HepG2 (cell line): ENCODE data around the gene CNKSR3. TPM values are rescaled to one million over a fixed set of nuclear protein-coding genes. Genes with fewer than 3 reads are reported as not detected.
A peak's percentile ranks its signal among the peaks of the same experiment; 100 is the strongest.

Experiments used
- BCL6 ChIP-seq: IDR thresholded peaks from 2 replicates; pipeline ENCODE4 v1.6.1; 2016; ENCODE audit warnings: missing genetic modification reagents, missing compliant biosample characterization
- DMAP1 ChIP-seq: IDR thresholded peaks from 2 replicates; pipeline ENCODE4 v1.6.1; 2016
- FOSL2 ChIP-seq: sonication (generic); formaldehyde crosslinking; IDR thresholded peaks from 2 replicates; pipeline ENCODE4 v1.4.0; 2020; ENCODE audit warnings: missing genetic modification reagents
- SIX4 ChIP-seq: sonication (generic); formaldehyde crosslinking; IDR thresholded peaks from 2 replicates; pipeline ENCODE4 v1.4.0; 2020; ENCODE audit warnings: missing genetic modification reagents
- SP140L ChIP-seq: sonication (generic); formaldehyde crosslinking; IDR thresholded peaks from 2 replicates; pipeline ENCODE4 v1.4.0; 2020; ENCODE audit warnings: missing genetic modification reagents, borderline replicate concordance
- ZFX ChIP-seq: sonication (generic); formaldehyde crosslinking; IDR thresholded peaks from 2 replicates; pipeline ENCODE4 v1.4.0; 2020; ENCODE audit warnings: mild to moderate bottlenecking, low read depth, missing genetic modification reagents, moderate library complexity
- ZMAT3 ChIP-seq: sonication (generic); formaldehyde crosslinking; conservative IDR thresholded peaks from 2 replicates; pipeline ENCODE4 v1.7.0; 2021; ENCODE audit warnings: missing genetic modification reagents
- ZNF10 ChIP-seq: sonication (generic); formaldehyde crosslinking; IDR thresholded peaks from 2 replicates; pipeline ENCODE4 v1.4.0; 2020; ENCODE audit warnings: mild to moderate bottlenecking, low read depth, missing genetic modification reagents, borderline replicate concordance
- ZNF317 ChIP-seq: sonication (generic); formaldehyde crosslinking; IDR thresholded peaks from 2 replicates; pipeline ENCODE4 v1.5.0; 2020; ENCODE audit warnings: mild to moderate bottlenecking, missing genetic modification reagents
- ZNF549 ChIP-seq: sonication (generic); formaldehyde crosslinking; IDR thresholded peaks from 2 replicates; pipeline ENCODE4 v1.5.0; 2020; ENCODE audit warnings: missing genetic modification reagents
- ZNF615 ChIP-seq: sonication (generic); formaldehyde crosslinking; IDR thresholded peaks from 2 replicates; pipeline ENCODE4 v1.5.0; 2020; ENCODE audit warnings: mild to moderate bottlenecking, missing genetic modification reagents, borderline replicate concordance
- ZNF792 ChIP-seq: IDR thresholded peaks from 2 replicates; pipeline ENCODE4 v1.6.1; 2016
- ZSCAN9 ChIP-seq: IDR thresholded peaks from 2 replicates; pipeline ENCODE4 v1.6.1; 2016; ENCODE audit warnings: borderline replicate concordance
- polyA plus RNA-seq, 8 experiments: library from polyadenylated mRNA; depleted of rRNA in 3 of 8; stranded (reverse) in 7 of 8; unstranded in 1 of 8; fragments of >200 nt; fragmentation: Illumina TruSeq in 4 of 8; extraction: Trizol in 4 of 8; gene quantifications; 2 replicates each; pipeline versions ENCODE4 v1.2.1 to v1.2.3, GENCODE V29; 2011 to 2016; ENCODE audit warnings: low read depth in 4 of 8, missing spikeins in 1 of 8, mixed read lengths in 1 of 8; ENCODE audit not compliant: insufficient read depth in 1 of 8
- total RNA-seq, 5 experiments: library from RNA; depleted of rRNA; stranded (reverse); fragments of >200 nt; fragmentation: Illumina TruSeq; extraction: Trizol; gene quantifications; 2 replicates each; pipeline ENCODE4 v1.2.3, GENCODE V29; 2016; ENCODE audit warnings: low read depth in 1 of 5
- TF ChIP-seq, protein P1 (sequence below): sonication (generic); formaldehyde crosslinking; IDR thresholded peaks from 2 replicates; pipeline ENCODE4 v1.4.0; 2020; ENCODE audit warnings: mild to moderate bottlenecking, missing genetic modification reagents, borderline replicate concordance
- TF ChIP-seq, protein P2 (sequence below): sonication (generic); formaldehyde crosslinking; IDR thresholded peaks from 2 replicates; pipeline ENCODE4 v1.4.0; 2020; ENCODE audit warnings: missing genetic modification reagents
- TF ChIP-seq, protein P3 (sequence below): sonication (generic); formaldehyde crosslinking; conservative IDR thresholded peaks from 2 replicates; pipeline ENCODE4 v1.4.0; 2020; ENCODE audit warnings: missing genetic modification reagents
- TF ChIP-seq, protein P4 (sequence below): IDR thresholded peaks from 2 replicates; pipeline ENCODE4 v1.6.1; 2016; ENCODE audit warnings: low read depth, missing genetic modification reagents, missing compliant biosample characterization

The CNKSR3 gene
- total and polyA plus RNA-seq, 2 of the 13 experiments (the other 11 are each of a cell fraction or from before 2014, with no cell fraction given) = 9.2 to 38.6 TPM

DNA sequence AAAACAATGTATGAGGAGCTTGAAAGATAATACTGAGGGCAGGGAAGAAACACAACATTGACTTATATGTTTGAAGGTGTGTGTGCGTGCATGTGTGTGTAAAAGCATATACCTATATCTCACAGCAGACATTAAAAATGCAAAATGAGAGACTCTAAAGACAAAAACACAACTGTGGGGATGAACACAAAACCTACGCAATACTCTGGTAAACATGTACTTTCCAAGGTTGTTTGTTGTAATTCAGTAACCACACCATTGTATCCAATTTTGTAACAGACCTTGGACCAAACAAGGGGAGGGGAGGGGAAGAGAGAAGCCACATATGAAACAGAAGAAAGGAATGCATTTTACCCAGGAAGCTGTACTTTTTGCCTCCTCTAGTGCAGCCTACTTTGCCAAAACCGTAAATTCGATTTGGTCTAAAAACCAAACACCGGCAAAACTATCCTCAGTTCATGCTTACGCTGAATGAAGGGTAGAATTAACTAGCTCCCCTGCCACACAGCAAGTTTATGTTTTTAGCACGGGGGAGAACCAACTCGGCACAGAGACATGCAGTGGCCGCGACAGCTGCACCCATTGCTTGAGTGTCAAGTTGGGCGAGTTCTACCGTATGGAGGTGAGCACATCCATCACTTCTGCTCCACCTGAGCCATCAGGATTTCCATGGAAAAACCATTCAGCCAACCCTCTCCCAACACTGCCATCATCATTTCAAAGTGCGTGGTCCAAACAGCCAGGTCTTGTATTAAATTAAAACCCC lies 50.0 kb downstream of the CNKSR3 start (continued):
- TF ChIP-seq, protein P1, sequence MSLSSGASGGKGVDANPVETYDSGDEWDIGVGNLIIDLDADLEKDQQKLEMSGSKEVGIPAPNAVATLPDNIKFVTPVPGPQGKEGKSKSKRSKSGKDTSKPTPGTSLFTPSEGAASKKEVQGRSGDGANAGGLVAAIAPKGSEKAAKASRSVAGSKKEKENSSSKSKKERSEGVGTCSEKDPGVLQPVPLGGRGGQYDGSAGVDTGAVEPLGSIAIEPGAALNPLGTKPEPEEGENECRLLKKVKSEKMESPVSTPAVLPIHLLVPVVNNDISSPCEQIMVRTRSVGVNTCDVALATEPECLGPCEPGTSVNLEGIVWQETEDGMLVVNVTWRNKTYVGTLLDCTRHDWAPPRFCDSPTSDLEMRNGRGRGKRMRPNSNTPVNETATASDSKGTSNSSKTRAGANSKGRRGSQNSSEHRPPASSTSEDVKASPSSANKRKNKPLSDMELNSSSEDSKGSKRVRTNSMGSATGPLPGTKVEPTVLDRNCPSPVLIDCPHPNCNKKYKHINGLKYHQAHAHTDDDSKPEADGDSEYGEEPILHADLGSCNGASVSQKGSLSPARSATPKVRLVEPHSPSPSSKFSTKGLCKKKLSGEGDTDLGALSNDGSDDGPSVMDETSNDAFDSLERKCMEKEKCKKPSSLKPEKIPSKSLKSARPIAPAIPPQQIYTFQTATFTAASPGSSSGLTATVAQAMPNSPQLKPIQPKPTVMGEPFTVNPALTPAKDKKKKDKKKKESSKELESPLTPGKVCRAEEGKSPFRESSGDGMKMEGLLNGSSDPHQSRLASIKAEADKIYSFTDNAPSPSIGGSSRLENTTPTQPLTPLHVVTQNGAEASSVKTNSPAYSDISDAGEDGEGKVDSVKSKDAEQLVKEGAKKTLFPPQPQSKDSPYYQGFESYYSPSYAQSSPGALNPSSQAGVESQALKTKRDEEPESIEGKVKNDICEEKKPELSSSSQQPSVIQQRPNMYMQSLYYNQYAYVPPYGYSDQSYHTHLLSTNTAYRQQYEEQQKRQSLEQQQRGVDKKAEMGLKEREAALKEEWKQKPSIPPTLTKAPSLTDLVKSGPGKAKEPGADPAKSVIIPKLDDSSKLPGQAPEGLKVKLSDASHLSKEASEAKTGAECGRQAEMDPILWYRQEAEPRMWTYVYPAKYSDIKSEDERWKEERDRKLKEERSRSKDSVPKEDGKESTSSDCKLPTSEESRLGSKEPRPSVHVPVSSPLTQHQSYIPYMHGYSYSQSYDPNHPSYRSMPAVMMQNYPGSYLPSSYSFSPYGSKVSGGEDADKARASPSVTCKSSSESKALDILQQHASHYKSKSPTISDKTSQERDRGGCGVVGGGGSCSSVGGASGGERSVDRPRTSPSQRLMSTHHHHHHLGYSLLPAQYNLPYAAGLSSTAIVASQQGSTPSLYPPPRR = peak; percentile 74; the same call in 1 of the 2 replicates
- TF ChIP-seq ZMAT3 (CRISPR knock-in tag) (no peak), ZNF792 (CRISPR knock-in tag) (no peak), BCL6 (CRISPR knock-in tag) (peak; percentile 95), ZNF549 (no peak), ZNF10 (CRISPR knock-in tag) (no peak), ZNF317 (peak; percentile 80), ZNF615 (CRISPR knock-in tag) (no peak), ZSCAN9 (no peak), SP140L (CRISPR knock-in tag) (peak; percentile 29; the same call in 1 of the 2 replicates), SIX4 (CRISPR knock-in tag) (0 out of 2 replicates have a peak, but pooled peaks have one; percentile 47), FOSL2 (CRISPR knock-in tag) (peak; percentile 93), DMAP1 (CRISPR knock-in tag) (peak; percentile 43; the same call in 1 of the 2 replicates), ZFX (CRISPR knock-in tag) (no peak)
- TF ChIP-seq, protein P2, sequence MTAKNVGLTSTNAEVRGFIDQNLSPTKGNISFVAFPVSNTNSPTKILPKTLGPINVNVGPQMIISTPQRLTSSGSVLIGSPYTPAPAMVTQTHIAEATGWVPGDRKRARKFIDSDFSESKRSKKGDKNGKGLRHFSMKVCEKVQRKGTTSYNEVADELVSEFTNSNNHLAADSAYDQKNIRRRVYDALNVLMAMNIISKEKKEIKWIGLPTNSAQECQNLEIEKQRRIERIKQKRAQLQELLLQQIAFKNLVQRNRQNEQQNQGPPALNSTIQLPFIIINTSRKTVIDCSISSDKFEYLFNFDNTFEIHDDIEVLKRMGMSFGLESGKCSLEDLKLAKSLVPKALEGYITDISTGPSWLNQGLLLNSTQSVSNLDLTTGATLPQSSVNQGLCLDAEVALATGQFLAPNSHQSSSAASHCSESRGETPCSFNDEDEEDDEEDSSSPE (CRISPR knock-in tag) = 0 out of 2 replicates have a peak, but pooled peaks have one; percentile 25
- TF ChIP-seq, protein P3, sequence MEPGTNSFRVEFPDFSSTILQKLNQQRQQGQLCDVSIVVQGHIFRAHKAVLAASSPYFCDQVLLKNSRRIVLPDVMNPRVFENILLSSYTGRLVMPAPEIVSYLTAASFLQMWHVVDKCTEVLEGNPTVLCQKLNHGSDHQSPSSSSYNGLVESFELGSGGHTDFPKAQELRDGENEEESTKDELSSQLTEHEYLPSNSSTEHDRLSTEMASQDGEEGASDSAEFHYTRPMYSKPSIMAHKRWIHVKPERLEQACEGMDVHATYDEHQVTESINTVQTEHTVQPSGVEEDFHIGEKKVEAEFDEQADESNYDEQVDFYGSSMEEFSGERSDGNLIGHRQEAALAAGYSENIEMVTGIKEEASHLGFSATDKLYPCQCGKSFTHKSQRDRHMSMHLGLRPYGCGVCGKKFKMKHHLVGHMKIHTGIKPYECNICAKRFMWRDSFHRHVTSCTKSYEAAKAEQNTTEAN (CRISPR knock-in tag) = 0 out of 2 replicates have a peak, but pooled peaks have one; percentile 42
- TF ChIP-seq, protein P4, sequence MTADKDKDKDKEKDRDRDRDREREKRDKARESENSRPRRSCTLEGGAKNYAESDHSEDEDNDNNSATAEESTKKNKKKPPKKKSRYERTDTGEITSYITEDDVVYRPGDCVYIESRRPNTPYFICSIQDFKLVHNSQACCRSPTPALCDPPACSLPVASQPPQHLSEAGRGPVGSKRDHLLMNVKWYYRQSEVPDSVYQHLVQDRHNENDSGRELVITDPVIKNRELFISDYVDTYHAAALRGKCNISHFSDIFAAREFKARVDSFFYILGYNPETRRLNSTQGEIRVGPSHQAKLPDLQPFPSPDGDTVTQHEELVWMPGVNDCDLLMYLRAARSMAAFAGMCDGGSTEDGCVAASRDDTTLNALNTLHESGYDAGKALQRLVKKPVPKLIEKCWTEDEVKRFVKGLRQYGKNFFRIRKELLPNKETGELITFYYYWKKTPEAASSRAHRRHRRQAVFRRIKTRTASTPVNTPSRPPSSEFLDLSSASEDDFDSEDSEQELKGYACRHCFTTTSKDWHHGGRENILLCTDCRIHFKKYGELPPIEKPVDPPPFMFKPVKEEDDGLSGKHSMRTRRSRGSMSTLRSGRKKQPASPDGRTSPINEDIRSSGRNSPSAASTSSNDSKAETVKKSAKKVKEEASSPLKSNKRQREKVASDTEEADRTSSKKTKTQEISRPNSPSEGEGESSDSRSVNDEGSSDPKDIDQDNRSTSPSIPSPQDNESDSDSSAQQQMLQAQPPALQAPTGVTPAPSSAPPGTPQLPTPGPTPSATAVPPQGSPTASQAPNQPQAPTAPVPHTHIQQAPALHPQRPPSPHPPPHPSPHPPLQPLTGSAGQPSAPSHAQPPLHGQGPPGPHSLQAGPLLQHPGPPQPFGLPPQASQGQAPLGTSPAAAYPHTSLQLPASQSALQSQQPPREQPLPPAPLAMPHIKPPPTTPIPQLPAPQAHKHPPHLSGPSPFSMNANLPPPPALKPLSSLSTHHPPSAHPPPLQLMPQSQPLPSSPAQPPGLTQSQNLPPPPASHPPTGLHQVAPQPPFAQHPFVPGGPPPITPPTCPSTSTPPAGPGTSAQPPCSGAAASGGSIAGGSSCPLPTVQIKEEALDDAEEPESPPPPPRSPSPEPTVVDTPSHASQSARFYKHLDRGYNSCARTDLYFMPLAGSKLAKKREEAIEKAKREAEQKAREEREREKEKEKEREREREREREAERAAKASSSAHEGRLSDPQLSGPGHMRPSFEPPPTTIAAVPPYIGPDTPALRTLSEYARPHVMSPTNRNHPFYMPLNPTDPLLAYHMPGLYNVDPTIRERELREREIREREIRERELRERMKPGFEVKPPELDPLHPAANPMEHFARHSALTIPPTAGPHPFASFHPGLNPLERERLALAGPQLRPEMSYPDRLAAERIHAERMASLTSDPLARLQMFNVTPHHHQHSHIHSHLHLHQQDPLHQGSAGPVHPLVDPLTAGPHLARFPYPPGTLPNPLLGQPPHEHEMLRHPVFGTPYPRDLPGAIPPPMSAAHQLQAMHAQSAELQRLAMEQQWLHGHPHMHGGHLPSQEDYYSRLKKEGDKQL (CRISPR knock-in tag) = peak; percentile 44; the same call in 1 of the 2 replicates
